GM23248 (cell line): ENCODE results near the gene PPFIA3.

Experiments used
- EZH2 ChIP-seq: fragments of 200-600 bp; sonication (generic); IDR thresholded peaks from 2 replicates; pipeline ENCODE4 v1.6.1; 2018; ENCODE audit warnings: antibody characterized with exemption, mild to moderate bottlenecking; ENCODE audit not compliant: insufficient read depth, poor library complexity, severe bottlenecking
- EZH2phosphoT487 ChIP-seq: fragments of 200-600 bp; sonication (generic); IDR thresholded peaks from 2 replicates; pipeline ENCODE4 v1.6.1; 2018; ENCODE audit warnings: antibody characterized with exemption, moderate library complexity, mild to moderate bottlenecking, low read depth; ENCODE audit not compliant: insufficient read depth

- no peak for TF ChIP-seq EZH2
- TF ChIP-seq EZH2phosphoT487: no peak
These were observed 5.8 kb downstream of the PPFIA3 start for GRCh38 chr19:49125025-49125731.
